IMR-90 (cell line): ENCODE data around the gene SRSF5. TPM values are rescaled to one million over a fixed set of nuclear protein-coding genes. Genes with fewer than 3 reads are reported as not detected.

Source experiments
- ATAC-seq: fragments of 200-7000 bp; cut with Tn5 transposase; 2 replicates; pipeline ENCODE4 v1.9.1; 2020; ENCODE audit warnings: low read depth, mild to moderate bottlenecking, moderate library complexity
- BruUV-seq: library from RNA; stranded (reverse); fragments of 400-500 nt; replicated peaks from 2 replicates; lab custom pipeline; 2021; lab: Mats Ljungman, UMichigan
- CTCF ChIA-PET: fragments of 300-600 bp; formaldehyde crosslinking; extraction: SDS; loops from one replicate; lab custom pipeline; 2021; ENCODE audit warnings: antibody characterized with exemption; lab: Yijun Ruan, JAX
- POLR2A ChIA-PET: fragments of 300-600 bp; sonication (Branson Sonifier 250); formaldehyde crosslinking; loops from one replicate; lab custom pipeline; 2022; ENCODE audit warnings: antibody characterized with exemption; ENCODE audit not compliant: unreplicated experiment; lab: Charles Lee
- DNase-seq: peaks from one replicate; pipeline ENCODE4 v3.0.0; 2013
- H2AFZ ChIP-seq: replicated peaks from 2 replicates; pipeline ENCODE3; 2013; ENCODE audit warnings: low read length, mild to moderate bottlenecking; ENCODE audit not compliant: poor library complexity
- H2AK5ac ChIP-seq: 2 replicates; pipeline ENCODE4 v1.6.1; 2013; ENCODE audit warnings: low read depth, low read length, inconsistent platforms
- H2AK9ac ChIP-seq: replicated peaks from 2 replicates; pipeline ENCODE3; 2013; ENCODE audit warnings: mild to moderate bottlenecking, low read depth, low read length, moderate library complexity; ENCODE audit not compliant: poor library complexity
- H2BK120ac ChIP-seq: 2 replicates; pipeline ENCODE4 v1.6.1; 2013; ENCODE audit warnings: low read depth, low read length, inconsistent platforms
- H2BK15ac ChIP-seq: 3 replicates; pipeline ENCODE4 v1.6.1; 2013; ENCODE audit warnings: low read depth, low read length, inconsistent platforms
- H2BK20ac ChIP-seq: 2 replicates; pipeline ENCODE4 v1.6.1; 2013; ENCODE audit warnings: low read depth, mild to moderate bottlenecking, inconsistent platforms, low read length, moderate library complexity
- H2BK5ac ChIP-seq: 2 replicates; pipeline ENCODE4 v1.6.1; 2013; ENCODE audit warnings: mild to moderate bottlenecking, low read depth, low read length, inconsistent platforms; ENCODE audit not compliant: poor library complexity, severe bottlenecking
- H3K14ac ChIP-seq: replicated peaks from 2 replicates; pipeline ENCODE4 v1.6.1; 2013; ENCODE audit warnings: low read depth, low read length, inconsistent platforms
- H3K18ac ChIP-seq: 2 replicates; pipeline ENCODE4 v1.6.1; 2013; ENCODE audit warnings: low read depth, low read length, control low read depth
- H3K23ac ChIP-seq: 2 replicates; pipeline ENCODE4 v1.6.1; 2013; ENCODE audit warnings: low read depth, low read length, inconsistent platforms
- H3K27ac ChIP-seq: 2 replicates; pipeline ENCODE4 v1.5.1; 2013; ENCODE audit warnings: mild to moderate bottlenecking, control low read depth, low read length; ENCODE audit not compliant: insufficient read depth
- H3K27me3 ChIP-seq: 2 replicates; pipeline ENCODE4 v1.6.1; 2013; ENCODE audit warnings: low read length; ENCODE audit not compliant: control insufficient read depth, insufficient read depth
- H3K36me3 ChIP-seq: 2 replicates; pipeline ENCODE4 v1.6.1; 2013; ENCODE audit warnings: low read length, mixed read lengths; ENCODE audit not compliant: control insufficient read depth, insufficient read depth
- H3K4ac ChIP-seq: 2 replicates; pipeline ENCODE4 v1.6.1; 2013; ENCODE audit warnings: low read depth, low read length, inconsistent platforms
- H3K4me1 ChIP-seq: 2 replicates; pipeline ENCODE4 v1.6.1; 2013; ENCODE audit warnings: low read length, mixed read lengths; ENCODE audit not compliant: control insufficient read depth, insufficient read depth
- H3K4me2 ChIP-seq: 2 replicates; pipeline ENCODE4 v1.6.1; 2013; ENCODE audit warnings: low read depth, mild to moderate bottlenecking, control low read depth, low read length, moderate library complexity
- H3K4me3 ChIP-seq: 2 replicates; pipeline ENCODE4 v1.5.1; 2013; ENCODE audit warnings: low read depth, mild to moderate bottlenecking, control low read depth, low read length, moderate library complexity; ENCODE audit not compliant: insufficient read depth
- H3K56ac ChIP-seq: 2 replicates; pipeline ENCODE4 v1.6.1; 2013; ENCODE audit warnings: low read length, inconsistent platforms; ENCODE audit not compliant: insufficient read depth; ENCODE audit errors: extremely low read depth
- H3K79me1 ChIP-seq, 2 experiments: 2 replicates each; pipeline ENCODE4 v1.6.1; 2013; ENCODE audit warnings: low read length in 2 of 2, inconsistent platforms in 1 of 2, low read depth in 1 of 2
- H3K9ac ChIP-seq: 2 replicates; pipeline ENCODE4 v1.6.1; 2013; ENCODE audit warnings: low read depth, low read length, control low read depth
- H3K9me1 ChIP-seq: 2 replicates; pipeline ENCODE4 v1.6.1; 2013; ENCODE audit warnings: low read length, inconsistent platforms; ENCODE audit not compliant: insufficient read depth
- H3K9me3 ChIP-seq: 2 replicates; pipeline ENCODE4 v1.6.1; 2013; ENCODE audit warnings: low read length; ENCODE audit not compliant: control insufficient read depth, insufficient read depth
- H4K20me1 ChIP-seq: 2 replicates; pipeline ENCODE4 v1.6.1; 2013; ENCODE audit warnings: low read length, inconsistent platforms; ENCODE audit not compliant: insufficient read depth
- H4K5ac ChIP-seq: 2 replicates; pipeline ENCODE4 v1.6.1; 2013; ENCODE audit warnings: mild to moderate bottlenecking, low read depth, low read length, control low read depth
- H4K8ac ChIP-seq, 2 experiments: 2 replicates each; pipeline ENCODE4 v1.6.1; 2013; ENCODE audit warnings: low read depth in 2 of 2, low read length in 2 of 2, control low read depth in 1 of 2, inconsistent platforms in 1 of 2
- H4K91ac ChIP-seq: 2 replicates; pipeline ENCODE4 v1.6.1; 2013; ENCODE audit warnings: low read depth, low read length, inconsistent platforms; ENCODE audit not compliant: insufficient read depth
- CEBPB ChIP-seq: IDR thresholded peaks from 2 replicates; pipeline ENCODE4 v1.6.1; 2012; ENCODE audit warnings: low read depth, low read length, improper control_type of control experiment
- CTCF ChIP-seq: conservative IDR thresholded peaks from 2 replicates; pipeline ENCODE4 v1.5.1; 2012; ENCODE audit warnings: mild to moderate bottlenecking, low read depth, low read length, improper control_type of control experiment
- ELK1 ChIP-seq: fragments of 150-350 bp; IDR thresholded peaks from 2 replicates; pipeline ENCODE4 v1.6.1; 2016; ENCODE audit warnings: low read depth, mild to moderate bottlenecking, low read length, moderate library complexity, borderline replicate concordance
- MAFK ChIP-seq: IDR thresholded peaks from 2 replicates; pipeline ENCODE4 v1.6.1; 2012; ENCODE audit warnings: low read depth, low read length, improper control_type of control experiment
- MAZ ChIP-seq: IDR thresholded peaks from 2 replicates; pipeline ENCODE4 v1.6.1; 2012; ENCODE audit warnings: low read depth, mild to moderate bottlenecking, low read length, improper control_type of control experiment, moderate library complexity, borderline replicate concordance
- NFE2L2 ChIP-seq: fragments of 150-350 bp; IDR thresholded peaks from 2 replicates; pipeline ENCODE4 v1.6.1; 2016; ENCODE audit warnings: low read depth, mild to moderate bottlenecking, low read length
- RFX5 ChIP-seq: IDR thresholded peaks from 2 replicates; pipeline ENCODE4 v1.8.0; 2012; ENCODE audit warnings: low read depth, mild to moderate bottlenecking, low read length, moderate library complexity
- USF2 ChIP-seq: fragments of 150-350 bp; IDR thresholded peaks from 2 replicates; pipeline ENCODE4 v1.6.1; 2017; ENCODE audit warnings: mild to moderate bottlenecking, antibody characterized with exemption, low read length, low read depth
- WGBS, 2 experiments: methylation state at CpG; one replicate each; pipeline versions ENCODE4 v1.1.5 to v1.1.7; 2013; ENCODE audit warnings: missing lambda C conversion rate in 2 of 2; ENCODE audit not compliant: insufficient read length in 1 of 2; ENCODE audit errors: extremely low coverage in 2 of 2; 5-methylcytosine and 5-hydroxymethylcytosine counted together
- dilution Hi-C: fragments of 300-500 bp; cut with HindIII; formaldehyde crosslinking; loops from one replicate; pipeline ENCODE4 v1.14.3; 2018; ENCODE audit warnings: low sequenced_read_pairs; ENCODE audit not compliant: unreplicated experiment
- in situ Hi-C: fragments of 300-500 bp; cut with MboI; formaldehyde crosslinking; loops from 3 replicates; pipeline ENCODE4 v1.14.3; 2019; ENCODE audit warnings: low sequenced_read_pairs, inconsistent platforms, mixed read lengths
- intact Hi-C: fragments of 100-400 bp; cut with micrococcal nuclease; formaldehyde crosslinking; loops from 2 replicates; pipeline ENCODE4 v1.10.0; 2022
- polyA plus RNA-seq, 3 experiments: library from polyadenylated mRNA; depleted of rRNA; stranded (reverse); fragments of >200 nt; gene quantifications; 2 replicates each; pipeline ENCODE4 v1.2.3, GENCODE V29; 2012; ENCODE audit warnings: low replicate concordance in 1 of 3
- total RNA-seq: library from RNA; depleted of rRNA; stranded (reverse); fragments of >200 nt; gene quantifications from 2 replicates; pipeline ENCODE4 v1.2.3, GENCODE V29; 2012

The SRSF5 gene
- total and polyA plus RNA-seq, 2 of the 4 experiments (the other 2 are of a cell fraction), result 29.4 to 229 TPM

GRCh38 chr14:69796797-69797500 is 30.0 kb downstream of the SRSF5 start, which contains the start of gene SLC10A1:
Gene SLC10A1, minus strand, starts transcription at chr14:69797241. Its CDS starts 86 bp downstream, at chr14:69797155.
- Histone ChIP-seq H3K36me3 (no peaks in the 10 kb centered on the region), H3K9me3 (peaks cover 3% of the 10 kb centered on the region), H2AK9ac (no peak within 1 kb of the TSS), H3K14ac (no peak within 1 kb of the TSS), H2BK5ac (no peak within 1 kb of the TSS), H3K79me1 (no peaks in the 10 kb centered on the region), H4K91ac (no peak within 1 kb of the TSS), H3K4me3 (no peak within 1 kb of the TSS), H3K4me1 (no peaks in the 10 kb centered on the region), H3K27ac (no peak within 1 kb of the TSS), H4K8ac (no peak within 1 kb of the TSS), H3K27me3 (peaks cover 8% of the 10 kb centered on the region), H2BK15ac (no peak within 1 kb of the TSS), H3K9ac (no peak within 1 kb of the TSS), H3K4ac (no peak within 1 kb of the TSS), H4K20me1 (no peaks in the 10 kb centered on the region; the same call in 1 of the 2 replicates), H3K4me2 (no peak within 1 kb of the TSS), H3K23ac (no peak within 1 kb of the TSS), H2AK5ac (no peak within 1 kb of the TSS), H2BK120ac (no peak within 1 kb of the TSS), H4K5ac (no peak within 1 kb of the TSS), H3K18ac (no peak within 1 kb of the TSS), H3K9me1 (0 out of 2 replicates have a peak, but pooled peaks cover 2% of the 10 kb centered on the region), H3K56ac (no peak within 1 kb of the TSS), H2AFZ (no peak within 1 kb of the TSS), H2BK20ac (no peak within 1 kb of the TSS)
- in situ Hi-C loops, result no loop called here
- no TSS peak for BruUV-seq
- TF ChIP-seq USF2, result no peak
- TF ChIP-seq CTCF, result no peak
- no peak for TF ChIP-seq RFX5
- no peak for TF ChIP-seq MAZ
- TF ChIP-seq MAFK, result no peak
- TF ChIP-seq CEBPB, result no peak
- no peak for TF ChIP-seq NFE2L2
- no peak for TF ChIP-seq ELK1
- POLR2A ChIA-PET, result no interaction called here
- DNase-seq, result no peak
- CTCF ChIA-PET, result no interaction called here
- intact Hi-C loops, result no loop called here
- WGBS, 2 experiments, result 62% methylated on average over 3 of the region's 11 CpGs; no CpG with 5 or more reads in 1 of the 2 experiments
- dilution Hi-C loops, result no loop called here
- no peak; the same call in 1 of the 2 replicates for ATAC-seq
